Lower leg skin (tissue), 4 donors: ENCODE results near the gene LYSMD2. TPM values are rescaled to one million over a fixed set of nuclear protein-coding genes. Genes with fewer than 3 reads are reported as not detected.

Source experiments
- DNase-seq, 2 donors: peaks; one replicate each; pipeline ENCODE4 v3.0.0-alpha.2; 2019; ENCODE audit warnings: low spot score in 2 of 2
- H3K4me3 ChIP-seq: fragments of 200-600 bp; sonication (generic); 2 replicates; pipeline ENCODE4 v1.5.1; 2017; ENCODE audit warnings: mild to moderate bottlenecking, low read depth; ENCODE audit not compliant: poor library complexity, severe bottlenecking
- POLR2A ChIP-seq, 2 donors: fragments of 450-650 bp; IDR thresholded peaks; one replicate each; pipeline ENCODE4 v1.6.1; 2016 to 2017; ENCODE audit warnings: antibody characterized with exemption in 2 of 2, mild to moderate bottlenecking in 1 of 2, moderate library complexity in 1 of 2
- WGBS, 2 donors: methylation state at CpG; one replicate each; pipeline ENCODE4 v1.1.5; 2018; 5-methylcytosine and 5-hydroxymethylcytosine counted together
- intact Hi-C: fragments of 100-400 bp; cut with DNase I; formaldehyde crosslinking; loops from one replicate; pipeline ENCODE4 v1.15.0; 2023; ENCODE audit warnings: low total_unique reads
- total RNA-seq, 4 donors: library from RNA; depleted of rRNA; stranded (reverse); fragments of >200 nt; gene quantifications; one replicate each; pipeline ENCODE4 v1.1.0, GENCODE V29; 2016
- TF ChIP-seq, protein P1 (sequence below), 3 donors: fragments of 450-650 bp; IDR thresholded peaks; one replicate each; pipeline ENCODE4 v1.5.1; 2016; ENCODE audit warnings: antibody characterized with exemption in 3 of 3, mild to moderate bottlenecking in 3 of 3, moderate library complexity in 2 of 3

The LYSMD2 gene
- total RNA-seq, 4 donors from 2014 or later, result 6.6 to 17.9 (median 13.0) TPM

DNA sequence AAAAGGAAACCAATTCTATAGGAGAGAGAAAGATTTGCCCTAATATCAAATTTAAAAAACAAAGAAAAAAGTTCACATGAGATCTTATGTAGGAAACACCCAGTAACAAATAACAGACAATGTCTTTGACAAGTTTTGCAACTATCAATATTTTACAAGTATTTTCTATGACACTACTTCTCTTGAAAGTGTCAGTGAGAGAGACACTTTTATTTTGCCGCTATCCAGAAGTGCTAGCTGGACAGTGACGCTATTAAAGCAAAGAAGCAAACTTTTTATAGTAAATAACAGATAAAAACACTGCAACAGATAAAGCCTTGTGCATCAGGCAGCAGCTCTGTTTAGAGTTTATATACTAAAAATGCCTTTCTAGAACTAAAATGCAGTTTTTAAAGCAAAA is 13.3 kb downstream of the LYSMD2 start:
- no peak overlapping the region for H3K4me3 ChIP-seq
- no peak for DNase-seq
- TF ChIP-seq, protein P1, sequence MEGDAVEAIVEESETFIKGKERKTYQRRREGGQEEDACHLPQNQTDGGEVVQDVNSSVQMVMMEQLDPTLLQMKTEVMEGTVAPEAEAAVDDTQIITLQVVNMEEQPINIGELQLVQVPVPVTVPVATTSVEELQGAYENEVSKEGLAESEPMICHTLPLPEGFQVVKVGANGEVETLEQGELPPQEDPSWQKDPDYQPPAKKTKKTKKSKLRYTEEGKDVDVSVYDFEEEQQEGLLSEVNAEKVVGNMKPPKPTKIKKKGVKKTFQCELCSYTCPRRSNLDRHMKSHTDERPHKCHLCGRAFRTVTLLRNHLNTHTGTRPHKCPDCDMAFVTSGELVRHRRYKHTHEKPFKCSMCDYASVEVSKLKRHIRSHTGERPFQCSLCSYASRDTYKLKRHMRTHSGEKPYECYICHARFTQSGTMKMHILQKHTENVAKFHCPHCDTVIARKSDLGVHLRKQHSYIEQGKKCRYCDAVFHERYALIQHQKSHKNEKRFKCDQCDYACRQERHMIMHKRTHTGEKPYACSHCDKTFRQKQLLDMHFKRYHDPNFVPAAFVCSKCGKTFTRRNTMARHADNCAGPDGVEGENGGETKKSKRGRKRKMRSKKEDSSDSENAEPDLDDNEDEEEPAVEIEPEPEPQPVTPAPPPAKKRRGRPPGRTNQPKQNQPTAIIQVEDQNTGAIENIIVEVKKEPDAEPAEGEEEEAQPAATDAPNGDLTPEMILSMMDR (IDR thresholded peaks at IDR 0.05), result no peak
- no peak for TF ChIP-seq POLR2A (IDR thresholded peaks at IDR 0.05)
- WGBS, 2 donors, result 92 to 95% methylated on average over 2 of the region's 2 CpGs
- intact Hi-C loops, result no loop called here

DNA sequence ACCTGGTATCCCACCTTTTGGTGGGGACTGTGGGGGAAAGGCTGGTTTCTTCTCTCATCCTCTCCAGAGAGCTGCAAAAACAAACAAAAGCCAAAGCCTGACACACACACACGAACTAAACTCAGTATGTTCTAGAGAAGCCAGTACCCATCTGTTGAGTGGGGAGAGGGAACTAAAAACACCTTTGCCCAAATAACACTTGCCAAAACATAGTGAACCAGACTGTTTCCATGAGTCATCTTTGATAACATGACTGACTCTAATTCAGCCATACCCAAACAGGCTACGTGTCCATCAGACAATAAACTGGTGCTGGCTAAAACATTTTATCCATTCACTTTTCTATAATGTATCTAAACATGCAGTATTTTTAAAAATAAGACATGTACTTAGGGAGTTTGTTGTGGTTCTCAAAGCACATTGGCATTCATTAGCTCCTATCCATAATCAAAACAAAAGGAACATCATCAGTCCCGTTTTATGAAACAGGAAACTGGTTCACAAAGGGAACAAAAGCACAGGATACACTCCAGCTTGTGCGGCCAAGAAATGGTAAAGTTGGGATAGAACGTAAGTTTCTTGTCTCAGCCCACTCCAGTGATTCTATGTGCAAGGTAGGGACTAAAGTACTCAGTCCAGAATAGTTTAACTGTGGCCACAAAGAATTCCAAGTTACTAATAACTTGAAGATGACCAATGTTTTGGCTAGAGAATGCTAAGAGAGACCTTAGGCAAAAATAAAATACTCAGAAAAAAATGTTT is 16.1 kb downstream of the LYSMD2 start:
- 49 to 73% methylated on average over 5 of the region's 5 CpGs for WGBS, 2 donors
- TF ChIP-seq POLR2A (IDR thresholded peaks at IDR 0.05), result no peak
- TF ChIP-seq, protein P1 (IDR thresholded peaks at IDR 0.05), result no peak
- intact Hi-C loops, result no loop called here

DNA sequence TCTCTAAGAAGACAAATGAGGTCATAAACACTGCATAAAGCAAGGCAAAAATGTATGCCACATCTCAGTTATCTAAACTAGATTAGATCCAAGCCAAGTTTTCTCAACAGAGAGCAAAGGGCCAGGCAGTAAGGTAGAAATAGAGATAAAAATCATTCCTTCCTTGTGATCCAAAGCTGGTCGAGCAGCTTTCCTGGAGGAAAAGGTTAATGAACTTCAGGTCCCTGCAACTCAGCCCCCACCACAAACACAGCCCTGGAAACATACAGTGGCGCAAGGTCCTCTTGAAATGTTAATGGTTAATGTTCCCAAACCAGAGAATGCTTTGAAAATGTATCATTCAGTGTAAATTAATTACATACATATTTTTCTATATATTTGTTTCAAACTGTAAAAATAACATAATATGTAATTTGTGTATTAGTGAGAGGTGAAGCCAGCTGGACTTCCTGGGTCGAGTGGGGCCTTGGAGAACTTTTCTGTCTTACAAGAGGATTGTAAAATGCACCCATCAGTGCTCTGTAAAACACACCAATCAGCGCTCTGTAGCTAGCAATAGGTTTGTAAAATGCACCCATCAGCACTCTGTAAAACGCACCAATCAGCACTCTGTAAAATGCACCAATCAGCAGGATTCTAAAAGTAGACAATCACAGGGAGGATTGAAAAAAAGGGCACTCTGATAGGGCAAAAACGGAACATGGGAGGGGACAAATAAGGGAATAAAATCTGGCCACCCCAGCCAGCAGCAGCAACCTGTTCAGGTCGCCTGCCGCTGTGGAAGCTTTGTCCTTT is 17.1 kb downstream of the LYSMD2 start:
- intact Hi-C loops, result no loop called here
- DNase-seq, result no peak
- 80 to 86% methylated on average over 8 of the region's 8 CpGs for WGBS, 2 donors
- H3K4me3 ChIP-seq, result no peak overlapping the region
- TF ChIP-seq, protein P1 (IDR thresholded peaks at IDR 0.05), result no peak
- TF ChIP-seq POLR2A (IDR thresholded peaks at IDR 0.05), result no peak

More for the DNA sequence above, 16.1 kb downstream of the LYSMD2 start:
- no peak overlapping the region for H3K4me3 ChIP-seq
- DNase-seq, result no peak

DNA sequence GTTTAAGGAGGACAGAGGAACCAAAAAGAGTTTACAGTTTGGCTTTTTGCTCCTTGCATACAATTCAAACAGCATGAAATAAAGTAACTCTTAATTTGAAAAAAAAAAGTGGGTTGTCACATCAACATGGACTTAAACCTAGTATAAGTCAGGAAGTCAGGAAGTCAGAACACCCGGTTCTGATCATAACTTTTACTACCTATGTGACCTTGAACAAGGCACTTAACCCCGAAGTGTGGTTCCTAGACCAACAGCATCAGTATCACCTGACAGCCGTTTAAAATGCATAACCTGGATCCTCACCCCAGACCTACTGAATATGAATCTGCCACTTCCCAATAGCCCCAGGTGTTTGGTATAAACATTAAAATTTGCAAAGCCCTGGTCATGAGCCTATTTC is 18.7 kb downstream of the LYSMD2 start:
- no peak overlapping the region for H3K4me3 ChIP-seq
- intact Hi-C loops, result no loop called here
- 67% methylated on average over 3 of the region's 3 CpGs for WGBS, 2 donors
- TF ChIP-seq, protein P1 (IDR thresholded peaks at IDR 0.05), result no peak
- no peak for TF ChIP-seq POLR2A (IDR thresholded peaks at IDR 0.05)
- no peak for DNase-seq

DNA sequence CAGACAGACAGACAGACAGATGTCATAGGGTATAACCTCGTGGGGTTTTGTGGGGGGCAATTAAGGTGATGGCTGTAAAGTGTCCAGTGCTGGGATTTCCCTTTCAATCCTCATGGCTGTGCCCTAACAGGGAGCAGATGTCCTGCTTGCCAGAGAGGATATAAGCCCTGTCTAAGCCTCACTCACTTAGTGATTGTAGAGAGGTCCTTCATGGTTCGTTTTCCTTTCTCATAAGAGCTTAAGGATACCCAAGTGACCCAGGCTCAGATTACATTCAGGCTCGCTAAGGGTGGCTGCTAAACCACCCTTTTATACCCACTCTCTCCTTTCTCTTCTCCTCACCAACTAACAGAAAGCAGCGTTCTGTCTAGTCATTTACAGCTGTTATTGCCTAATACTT is 19.2 kb downstream of the LYSMD2 start:
- intact Hi-C loops, result no loop called here
- H3K4me3 ChIP-seq, result no peak overlapping the region
- DNase-seq, result no peak
- WGBS, 2 donors, result 50 to 66% methylated on average over 4 of the region's 4 CpGs
- no peak for TF ChIP-seq POLR2A (IDR thresholded peaks at IDR 0.05)
- TF ChIP-seq, protein P1 (IDR thresholded peaks at IDR 0.05), result no peak
